ENCODE measurements around the gene ADORA2A. TPM values are rescaled to one million over a fixed set of nuclear protein-coding genes. Genes with fewer than 3 reads are reported as not detected.

The ADORA2A gene
- 3.6 TPM for total RNA-seq (2021; ENCODE audit: unreplicated experiment)
- 3.1 and 3.3 TPM in 2 replicates for polyA plus RNA-seq (2012)
- Bru-seq, nascent RNA, result percentile 34 among the genes with signal in this experiment
- BruChase-seq, experiment 1, labeled RNA remaining after a 6-hour chase, result percentile 79 among the genes with signal in this experiment
- percentile 51 among the genes with signal in this experiment for BruChase-seq, experiment 2, labeled RNA remaining after a 2-hour chase
- long read RNA-seq, partial matches to known transcripts, result 1 of 14 reads
- long read RNA-seq, other reads (novel, unspliced or antisense), result 13 of 14 reads

DNA sequence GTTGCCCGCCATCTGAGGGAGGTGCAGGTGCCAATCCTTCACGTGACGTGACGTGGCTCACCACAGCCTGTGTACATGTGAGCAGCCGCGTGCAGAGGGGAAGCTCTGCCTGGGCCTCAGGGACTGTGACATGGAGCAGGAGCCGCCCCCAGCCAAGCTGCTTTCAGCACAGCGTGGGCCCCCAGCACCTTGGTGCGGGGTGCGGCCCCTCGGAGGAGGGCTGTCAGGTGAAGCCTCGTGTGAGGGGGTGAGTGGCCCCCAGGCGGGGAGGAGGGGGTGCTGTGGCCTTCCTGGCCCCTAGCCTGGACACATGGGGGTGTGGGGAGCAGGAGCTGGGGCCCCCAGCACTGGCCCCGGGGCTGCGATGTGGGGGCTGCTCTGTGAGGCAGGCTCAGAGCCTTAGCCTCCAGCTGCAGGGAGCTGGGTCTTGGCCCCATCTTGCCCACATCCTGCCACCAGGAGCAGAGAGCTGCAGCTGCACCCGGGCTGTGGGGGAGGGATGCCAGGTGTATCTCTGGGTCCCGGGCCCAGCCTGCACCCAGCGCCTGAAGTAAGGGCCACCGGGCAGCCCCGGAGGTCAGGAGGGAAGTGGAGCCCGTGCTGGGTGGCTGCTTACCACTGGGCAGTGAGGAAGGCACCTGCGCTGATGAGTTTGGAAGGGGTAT lies at the start of gene ADORA2A:
TSS of gene ADORA2A (plus strand) at position 100 of the 665 bp plus-strand sequence. CDS start 5,806 bp downstream, outside the sequence.
- Histone ChIP-seq H3K9ac (ENCODE audit: low read length) (no peak within 1 kb of the TSS), H2AFZ (ENCODE audit: low read depth, low read length, poor library complexity, severe bottlenecking) (no peak within 1 kb of the TSS), H3K4me1 (ENCODE audit: control insufficient read depth in 1 of 2, insufficient read depth in 2 of 2, low read length in 2 of 2) (peaks cover 0 to 11% of the 10 kb centered on the region in 2 experiments; a peak in 2 of 4 replicates), H3K27ac (ENCODE audit: low read depth, low read length) (no peak within 1 kb of the TSS), H4K20me1 (ENCODE audit: insufficient read depth) (no peaks in the 10 kb centered on the region), H3K4me2 (ENCODE audit: low read length) (no peak within 1 kb of the TSS), H3K9me3 (ENCODE audit: control insufficient read depth in 1 of 2, insufficient read depth in 1 of 2, low read depth in 1 of 2, low read length in 2 of 2) (no peaks in the 10 kb centered on the region), H3K36me3 (ENCODE audit: control insufficient read depth in 1 of 2, insufficient read depth in 2 of 2, low read length in 2 of 2) (no peaks in the 10 kb centered on the region), H3K4me3 (replicated peaks in 1 of 2; ENCODE audit: low read depth in 1 of 2, low read length in 2 of 2) (no peak within 1 kb of the TSS), H3K9me2 (ENCODE audit: insufficient read depth) (no peaks in the 10 kb centered on the region), H3K27me3 (ENCODE audit: insufficient read depth, low read length) (no peaks in the 10 kb centered on the region), H3K79me2 (ENCODE audit: insufficient read depth, low read length) (no peaks in the 10 kb centered on the region)
- TF ChIP-seq, protein P1, sequence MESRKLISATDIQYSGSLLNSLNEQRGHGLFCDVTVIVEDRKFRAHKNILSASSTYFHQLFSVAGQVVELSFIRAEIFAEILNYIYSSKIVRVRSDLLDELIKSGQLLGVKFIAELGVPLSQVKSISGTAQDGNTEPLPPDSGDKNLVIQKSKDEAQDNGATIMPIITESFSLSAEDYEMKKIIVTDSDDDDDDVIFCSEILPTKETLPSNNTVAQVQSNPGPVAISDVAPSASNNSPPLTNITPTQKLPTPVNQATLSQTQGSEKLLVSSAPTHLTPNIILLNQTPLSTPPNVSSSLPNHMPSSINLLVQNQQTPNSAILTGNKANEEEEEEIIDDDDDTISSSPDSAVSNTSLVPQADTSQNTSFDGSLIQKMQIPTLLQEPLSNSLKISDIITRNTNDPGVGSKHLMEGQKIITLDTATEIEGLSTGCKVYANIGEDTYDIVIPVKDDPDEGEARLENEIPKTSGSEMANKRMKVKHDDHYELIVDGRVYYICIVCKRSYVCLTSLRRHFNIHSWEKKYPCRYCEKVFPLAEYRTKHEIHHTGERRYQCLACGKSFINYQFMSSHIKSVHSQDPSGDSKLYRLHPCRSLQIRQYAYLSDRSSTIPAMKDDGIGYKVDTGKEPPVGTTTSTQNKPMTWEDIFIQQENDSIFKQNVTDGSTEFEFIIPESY (IDR thresholded peaks at IDR 0.05; ENCODE audit: extremely low read depth, insufficient replicate concordance, low read length), result no peak
- TF ChIP-seq CBX3 (IDR thresholded peaks at IDR 0.05; ENCODE audit: low read depth) (no peak), FOSL1 (IDR thresholded peaks at IDR 0.05; ENCODE audit: low read depth) (no peak), ELF1 (IDR thresholded peaks at IDR 0.05; ENCODE audit: borderline replicate concordance, low read depth) (no peak), CEBPB (IDR thresholded peaks at IDR 0.05; ENCODE audit: low read depth) (no peak), TCF7L2 (IDR thresholded peaks at IDR 0.05; ENCODE audit: borderline replicate concordance, extremely low read depth, insufficient read depth, insufficient read length) (no peak), JUND (IDR thresholded peaks at IDR 0.05) (no peak), ZNF274 (IDR thresholded peaks at IDR 0.05; ENCODE audit: low read depth, low read length) (no peak), EGR1 (IDR thresholded peaks at IDR 0.05; ENCODE audit: low read depth) (no peak), SIN3A (IDR thresholded peaks at IDR 0.05; ENCODE audit: low read depth) (no peak), YY1 (IDR thresholded peaks at IDR 0.05; ENCODE audit: extremely low read depth, insufficient replicate concordance, low read depth, low read length) (no peak), SP1 (IDR thresholded peaks at IDR 0.05; ENCODE audit: low read depth) (no peak), POLR2AphosphoS5 (IDR thresholded peaks at IDR 0.05; ENCODE audit: low read depth, low read length) (no peak), EZH2 (IDR thresholded peaks at IDR 0.05) (no peak), RAD21 (IDR thresholded peaks at IDR 0.05; ENCODE audit: low read depth) (no peak), ZFX (IDR thresholded peaks at IDR 0.05) (no peak), CTCF (IDR thresholded peaks at IDR 0.05 in 2 of 3, conservative IDR thresholded peaks at IDR 0.05 in 1 of 3; ENCODE audit: borderline replicate concordance in 1 of 3, insufficient read depth in 1 of 3, low read depth in 2 of 3, low read length in 2 of 3) (no peak), EZH2phosphoT487 (IDR thresholded peaks at IDR 0.05; ENCODE audit: borderline replicate concordance) (no peak), POLR2A (IDR thresholded peaks at IDR 0.05; ENCODE audit: borderline replicate concordance, extremely low read depth, insufficient read depth, insufficient read length) (no peak)
- TF ChIP-seq, protein P2, sequence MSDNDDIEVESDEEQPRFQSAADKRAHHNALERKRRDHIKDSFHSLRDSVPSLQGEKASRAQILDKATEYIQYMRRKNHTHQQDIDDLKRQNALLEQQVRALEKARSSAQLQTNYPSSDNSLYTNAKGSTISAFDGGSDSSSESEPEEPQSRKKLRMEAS (IDR thresholded peaks at IDR 0.05), result no peak
- no TSS peak for BruUV-seq (replicated peaks)
- no peak for DNase-seq (ENCODE audit: low read depth, low spot score)
- CTCF ChIA-PET, result no interaction called here
- intact Hi-C loops (cut with micrococcal nuclease), result no loop called here
- RAD21 ChIA-PET (ENCODE audit: low non-redundant PET in 1 of 2, low total read pairs in 2 of 2, uncharacterized antibody in 2 of 2, unreplicated experiment in 2 of 2), result no interaction called here
- POLR2A ChIA-PET, result no interaction called here
- no peak for ATAC-seq
